ENCODE results near the gene SLC38A6.

The SLC38A6 gene

GRCh38 chr14:60965402-60965801, 15.6 kb upstream of the SLC38A6 start:
- Mint-ChIP-seq H3K27me3 (no peaks in the 10 kb centered on the region), H3K4me1 (ENCODE audit: low read depth in 2 of 2) (peaks cover 0 to 4% of the 10 kb centered on the region in 2 donors), H3K36me3 (ENCODE audit: insufficient read depth) (no peaks in the 10 kb centered on the region), H3K27ac (no peak overlapping the region), H3K9me3 (no peaks in the 10 kb centered on the region), H3K4me3 (no peak overlapping the region)
- DNase-seq: no peak
- no peak for ATAC-seq (replicated peaks)

- H3K4me3 Mint-ChIP-seq: no peak overlapping the region
Measured at GRCh38 chr14:60968099-60968498, 12.9 kb upstream of the SLC38A6 start.

GRCh38 chr14:60968671-60969070, 12.4 kb upstream of the SLC38A6 start:
- Mint-ChIP-seq H3K4me3 (no peak overlapping the region), H3K36me3 (ENCODE audit: insufficient read depth) (no peaks in the 10 kb centered on the region), H3K4me1 (ENCODE audit: low read depth in 2 of 2) (peaks cover 0 to 1% of the 10 kb centered on the region in 2 donors), H3K9me3 (no peaks in the 10 kb centered on the region), H3K27ac (no peak overlapping the region), H3K27me3 (no peaks in the 10 kb centered on the region)
- DNase-seq (no peak), ATAC-seq (replicated peaks) (no peak)

More at GRCh38 chr14:60968099-60968498, 12.9 kb upstream of the SLC38A6 start:
- H3K27me3 Mint-ChIP-seq: no peaks in the 10 kb centered on the region
- peaks cover 0 to 4% of the 10 kb centered on the region in 2 donors for H3K4me1 Mint-ChIP-seq (ENCODE audit: low read depth in 2 of 2)
- DNase-seq: no peak
- ATAC-seq (replicated peaks): no peak
- H3K36me3 Mint-ChIP-seq (ENCODE audit: insufficient read depth): no peaks in the 10 kb centered on the region
- H3K27ac Mint-ChIP-seq: no peak overlapping the region
- H3K9me3 Mint-ChIP-seq: no peaks in the 10 kb centered on the region

GRCh38 chr14:60970146-60970545, 10.9 kb upstream of the SLC38A6 start:
- Mint-ChIP-seq H3K9me3 (no peaks in the 10 kb centered on the region), H3K27me3 (no peaks in the 10 kb centered on the region), H3K36me3 (ENCODE audit: insufficient read depth) (no peaks in the 10 kb centered on the region), H3K27ac (no peak overlapping the region), H3K4me3 (no peak overlapping the region), H3K4me1 (ENCODE audit: low read depth in 2 of 2) (no peaks in the 10 kb centered on the region)
- DNase-seq (no peak), ATAC-seq (replicated peaks) (no peak)

- Mint-ChIP-seq H3K9me3 (no peaks in the 10 kb centered on the region), H3K4me3 (no peak overlapping the region), H3K36me3 (ENCODE audit: insufficient read depth) (no peaks in the 10 kb centered on the region), H3K27me3 (no peaks in the 10 kb centered on the region), H3K27ac (no peak overlapping the region), H3K4me1 (ENCODE audit: low read depth in 2 of 2) (no peaks in the 10 kb centered on the region)
- ATAC-seq (replicated peaks) (no peak), DNase-seq (no peak)
Measured at GRCh38 chr14:60971271-60971670, 9.8 kb upstream of the SLC38A6 start.

GRCh38 chr14:60972295-60972694, 8.8 kb upstream of the SLC38A6 start:
- no peak overlapping the region for H3K4me3 Mint-ChIP-seq
- H3K9me3 Mint-ChIP-seq: no peaks in the 10 kb centered on the region
- H3K4me1 Mint-ChIP-seq (ENCODE audit: low read depth in 2 of 2): no peaks in the 10 kb centered on the region
- no peak overlapping the region for H3K27ac Mint-ChIP-seq
- no peaks in the 10 kb centered on the region for H3K36me3 Mint-ChIP-seq (ENCODE audit: insufficient read depth)
- DNase-seq (no peak), ATAC-seq (replicated peaks) (no peak)
- no peaks in the 10 kb centered on the region for H3K27me3 Mint-ChIP-seq

- ATAC-seq (replicated peaks) (no peak), DNase-seq (no peak)
- no peaks in the 10 kb centered on the region for H3K27me3 Mint-ChIP-seq
- H3K27ac Mint-ChIP-seq: no peak overlapping the region
- H3K4me3 Mint-ChIP-seq: no peak overlapping the region
- peaks cover 0 to 3% of the 10 kb centered on the region in 2 donors for H3K4me1 Mint-ChIP-seq (ENCODE audit: low read depth in 2 of 2)
- no peaks in the 10 kb centered on the region for H3K9me3 Mint-ChIP-seq
- no peaks in the 10 kb centered on the region for H3K36me3 Mint-ChIP-seq (ENCODE audit: insufficient read depth)
Measured at GRCh38 chr14:60973070-60973469, 8.0 kb upstream of the SLC38A6 start.

GRCh38 chr14:60974090-60974651, 6.9 kb upstream of the SLC38A6 start:
- no peak for DNase-seq
- no peak for ATAC-seq (replicated peaks)
- Mint-ChIP-seq H3K36me3 (ENCODE audit: insufficient read depth) (no peaks in the 10 kb centered on the region), H3K9me3 (no peaks in the 10 kb centered on the region), H3K4me3 (no peak overlapping the region), H3K27me3 (no peaks in the 10 kb centered on the region), H3K4me1 (ENCODE audit: low read depth in 2 of 2) (peaks cover under 1 to 3% of the 10 kb centered on the region in 2 donors), H3K27ac (no peak overlapping the region)

- no peaks in the 10 kb centered on the region for H3K27me3 Mint-ChIP-seq
- no peak overlapping the region for H3K4me3 Mint-ChIP-seq
- ATAC-seq (replicated peaks): no peak
- DNase-seq: no peak
- peak overlapping the region in 1 of 2 donors; percentile 16 for H3K27ac Mint-ChIP-seq
- peaks cover 4 to 9% of the 10 kb centered on the region in 2 donors for H3K4me1 Mint-ChIP-seq (ENCODE audit: low read depth in 2 of 2)
- H3K9me3 Mint-ChIP-seq: no peaks in the 10 kb centered on the region
- no peaks in the 10 kb centered on the region for H3K36me3 Mint-ChIP-seq (ENCODE audit: insufficient read depth)
Measured at GRCh38 chr14:60975551-60975950, 5.5 kb upstream of the SLC38A6 start.

GRCh38 chr14:60977847-60978246, 3.2 kb upstream of the SLC38A6 start:
- Mint-ChIP-seq H3K4me3 (no peak overlapping the region), H3K9me3 (no peaks in the 10 kb centered on the region), H3K36me3 (ENCODE audit: insufficient read depth) (no peaks in the 10 kb centered on the region), H3K4me1 (ENCODE audit: low read depth in 2 of 2) (peaks cover 4 to 9% of the 10 kb centered on the region in 2 donors), H3K27ac (peak overlapping the region; percentile 49 to 65), H3K27me3 (no peaks in the 10 kb centered on the region)
- no peak for ATAC-seq (replicated peaks)
- no peak for DNase-seq

- Mint-ChIP-seq H3K36me3 (ENCODE audit: insufficient read depth) (peaks cover 8% of the 10 kb centered on the region), H3K27me3 (no peaks in the 10 kb centered on the region), H3K27ac (no peak overlapping the region), H3K9me3 (no peaks in the 10 kb centered on the region), H3K4me1 (ENCODE audit: low read depth in 2 of 2) (peaks cover 6 to 13% of the 10 kb centered on the region in 2 donors), H3K4me3 (no peak overlapping the region)
- ATAC-seq (replicated peaks): no peak
- DNase-seq: no peak
Measured at GRCh38 chr14:60981633-60982455, 799 bp downstream of the SLC38A6 start.

- Mint-ChIP-seq H3K27ac (no peak overlapping the region), H3K36me3 (ENCODE audit: insufficient read depth) (peaks cover 12% of the 10 kb centered on the region), H3K4me3 (no peak overlapping the region), H3K9me3 (no peaks in the 10 kb centered on the region), H3K4me1 (ENCODE audit: low read depth in 2 of 2) (peaks cover 3 to 13% of the 10 kb centered on the region in 2 donors), H3K27me3 (no peaks in the 10 kb centered on the region)
- ATAC-seq (replicated peaks) (no peak), DNase-seq (no peak)
Measured at GRCh38 chr14:60984196-60984595, 3.2 kb downstream of the SLC38A6 start.

GRCh38 chr14:60986500-60986899, 5.5 kb downstream of the SLC38A6 start:
- peaks cover 3 to 4% of the 10 kb centered on the region in 2 donors for H3K4me1 Mint-ChIP-seq (ENCODE audit: low read depth in 2 of 2)
- H3K4me3 Mint-ChIP-seq: no peak overlapping the region
- no peak overlapping the region for H3K27ac Mint-ChIP-seq
- peaks cover 12% of the 10 kb centered on the region for H3K36me3 Mint-ChIP-seq (ENCODE audit: insufficient read depth)
- ATAC-seq (replicated peaks) (no peak), DNase-seq (no peak)
- no peaks in the 10 kb centered on the region for H3K27me3 Mint-ChIP-seq
- H3K9me3 Mint-ChIP-seq: no peaks in the 10 kb centered on the region

- ATAC-seq (replicated peaks): no peak
- no peak overlapping the region for H3K4me3 Mint-ChIP-seq
- H3K27me3 Mint-ChIP-seq: no peaks in the 10 kb centered on the region
- H3K9me3 Mint-ChIP-seq: no peaks in the 10 kb centered on the region
- DNase-seq: no peak
- H3K27ac Mint-ChIP-seq: no peak overlapping the region
- peaks cover 16% of the 10 kb centered on the region for H3K36me3 Mint-ChIP-seq (ENCODE audit: insufficient read depth)
- H3K4me1 Mint-ChIP-seq (ENCODE audit: low read depth in 2 of 2): peaks cover 2 to 3% of the 10 kb centered on the region in 2 donors
Measured at GRCh38 chr14:60989599-60989998, 8.6 kb downstream of the SLC38A6 start.
